Stimulated activated CD4-positive, alpha-beta T cell treated with anti-CD3 and anti-CD28 coated beads, Interleukin-4, amount 100 ng/mL, for 1 hour (primary cell): ENCODE data around the gene TMTC2.
"Not testable (repeated sequence)": the region's sequence is repeated elsewhere in the genome, so short reads cannot be mapped to it uniquely, and the experiment has no call there.

ENCODE experiments used
- DNase-seq: peaks from one replicate; pipeline ENCODE4 v3.0.0-alpha.2; 2020

Gene TMTC2

DNA sequence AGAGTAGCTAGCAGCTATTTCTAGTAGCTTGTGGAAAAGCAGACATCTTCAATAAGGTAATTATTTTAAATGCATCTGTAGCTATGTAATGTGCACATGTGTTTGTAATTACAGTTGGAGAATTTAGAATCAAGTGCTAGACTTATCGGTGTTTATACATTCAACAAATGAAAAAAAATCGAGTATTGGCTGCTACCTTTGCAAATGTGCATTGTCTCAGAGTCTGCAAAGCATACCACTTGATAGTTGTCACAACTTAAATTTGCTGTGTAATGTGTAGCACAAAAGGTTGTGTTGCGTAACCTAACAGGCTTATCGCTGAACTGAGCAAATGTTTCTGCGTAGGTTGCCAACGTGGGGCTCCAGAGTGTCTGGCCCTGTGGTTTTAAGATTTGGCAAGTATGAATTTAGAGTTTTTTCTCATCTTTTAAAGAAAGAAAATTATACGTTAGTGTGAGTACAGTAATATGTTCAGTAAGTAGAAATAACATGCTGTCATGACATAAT, 44.3 kb downstream of the TMTC2 start:
- no peak for DNase-seq

- no peak for DNase-seq
These were observed 53.7 kb downstream of the TMTC2 start for GRCh38 chr12:82740129-82741000.

- DNase-seq, result no peak
These were observed 58.5 kb downstream of the TMTC2 start for GRCh38 chr12:82745063-82745674.

DNA sequence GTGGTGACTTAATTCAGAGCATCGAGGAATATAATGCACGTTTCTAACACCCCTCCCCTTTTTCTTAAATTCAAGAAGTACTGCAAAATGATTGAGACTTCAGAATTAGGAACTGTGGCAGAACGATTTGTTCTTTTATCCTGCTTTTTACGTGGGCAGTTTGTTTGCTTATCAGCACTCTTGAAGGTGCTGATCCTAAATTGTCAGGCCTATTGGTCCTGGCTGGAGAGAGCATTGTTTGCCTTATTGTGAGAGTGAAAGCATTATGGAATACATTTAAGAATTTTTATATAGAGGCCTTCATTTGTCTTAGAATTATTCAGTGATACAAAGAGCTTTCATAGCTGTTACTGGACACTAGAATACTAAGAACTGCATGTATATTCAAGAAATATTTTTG, 59.1 kb downstream of the TMTC2 start:
- no peak for DNase-seq

DNA sequence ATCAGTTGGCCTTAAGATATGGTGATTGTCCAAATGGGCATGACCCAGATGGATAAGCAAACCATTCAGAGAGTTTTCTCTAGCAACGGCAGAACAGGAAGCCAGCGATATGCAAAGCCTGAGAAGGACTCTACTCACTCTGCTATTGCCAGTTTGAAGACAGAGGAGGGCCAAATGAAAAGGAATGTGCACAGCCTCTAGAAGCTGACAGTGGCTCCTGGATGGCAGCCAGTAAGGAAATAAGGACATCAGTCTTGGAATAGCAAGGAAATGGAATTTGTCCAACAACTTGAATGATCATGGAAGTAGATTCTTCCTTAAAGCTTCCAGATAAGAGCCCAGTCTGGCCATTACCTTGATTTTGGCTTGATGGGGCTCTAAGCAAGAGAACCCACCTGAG, 60.0 kb downstream of the TMTC2 start:
- DNase-seq, result no peak

DNA sequence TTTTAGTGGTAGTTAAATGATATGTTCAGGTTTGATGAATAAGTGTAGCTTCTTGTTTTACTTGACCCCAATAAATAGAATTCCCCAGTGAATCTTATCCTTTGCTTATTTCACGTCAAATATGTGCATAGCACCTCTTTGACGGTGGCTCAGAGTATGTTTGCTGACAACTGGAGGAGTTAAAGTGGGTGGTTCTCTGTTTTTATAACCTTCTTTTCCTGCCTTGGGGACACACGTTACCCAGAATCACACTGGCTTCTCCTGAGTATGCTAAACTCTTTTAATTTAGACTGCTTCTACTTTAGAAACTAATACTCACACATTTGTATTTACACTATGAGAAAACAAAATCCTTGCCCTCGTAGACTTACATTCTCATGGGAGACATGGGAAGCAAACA, 62.3 kb downstream of the TMTC2 start:
- DNase-seq, result no peak

- DNase-seq, result no peak
These were observed 68.2 kb downstream of the TMTC2 start for GRCh38 chr12:82754856-82755255.

DNA sequence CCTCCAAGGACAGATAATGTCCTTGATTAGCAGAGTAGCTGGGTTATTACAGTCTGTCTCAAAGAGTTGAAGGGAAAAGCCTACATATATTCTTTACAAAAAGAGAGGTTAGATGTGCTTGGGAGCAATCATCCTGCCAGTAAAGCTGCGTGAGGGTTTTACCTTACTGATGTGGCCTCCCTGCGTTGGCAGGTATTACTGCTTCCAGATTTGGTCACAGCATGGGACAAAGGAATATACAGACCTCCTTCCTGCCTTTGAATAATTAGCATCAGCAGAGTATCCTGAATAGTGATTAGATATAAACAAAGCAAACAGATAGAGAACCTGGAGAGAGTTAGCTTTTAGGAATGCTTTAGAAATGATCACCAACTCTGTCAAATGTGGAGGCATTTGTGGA, 69.6 kb downstream of the TMTC2 start:
- DNase-seq, result no peak

GRCh38 chr12:82757059-82757458, 70.4 kb downstream of the TMTC2 start:
- no peak for DNase-seq

GRCh38 chr12:82757656-82758055, 71.0 kb downstream of the TMTC2 start:
- DNase-seq, result no peak

DNA sequence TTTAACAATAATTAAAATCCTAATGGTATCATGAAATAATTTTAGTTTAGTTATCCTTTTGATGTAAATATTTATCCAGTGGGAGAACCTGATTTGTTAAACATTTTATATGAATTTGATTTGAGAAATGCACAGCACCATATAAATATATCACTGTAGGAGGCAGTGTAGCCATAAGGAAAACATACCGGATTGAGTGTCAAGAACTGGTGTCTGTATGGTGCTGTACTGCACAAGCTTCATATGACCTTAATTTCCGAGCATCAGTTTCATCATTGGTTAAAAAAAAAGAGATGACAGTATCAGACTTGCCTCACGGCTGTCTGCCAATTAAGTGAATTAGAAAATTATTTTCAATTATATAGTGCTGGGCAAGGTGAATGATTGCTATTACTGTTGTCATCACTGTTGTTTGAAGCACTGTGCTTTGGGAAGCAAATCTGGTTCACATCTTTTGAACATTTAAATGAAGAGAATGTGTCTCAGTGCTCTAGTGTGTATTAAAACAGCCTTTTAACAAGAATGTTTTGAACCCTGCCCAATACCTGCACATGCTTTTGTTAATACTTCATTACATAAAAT, 72.1 kb downstream of the TMTC2 start:
- DNase-seq, result no peak

- no peak for DNase-seq
These were observed 73.7 kb downstream of the TMTC2 start for GRCh38 chr12:82760423-82760822.

- DNase-seq, result not testable (repeated sequence)
These were observed 78.5 kb downstream of the TMTC2 start for GRCh38 chr12:82765206-82765605.

GRCh38 chr12:82765971-82766705, 79.4 kb downstream of the TMTC2 start:
- no peak for DNase-seq

GRCh38 chr12:82774666-82775065, 88.0 kb downstream of the TMTC2 start:
- no peak for DNase-seq

DNA sequence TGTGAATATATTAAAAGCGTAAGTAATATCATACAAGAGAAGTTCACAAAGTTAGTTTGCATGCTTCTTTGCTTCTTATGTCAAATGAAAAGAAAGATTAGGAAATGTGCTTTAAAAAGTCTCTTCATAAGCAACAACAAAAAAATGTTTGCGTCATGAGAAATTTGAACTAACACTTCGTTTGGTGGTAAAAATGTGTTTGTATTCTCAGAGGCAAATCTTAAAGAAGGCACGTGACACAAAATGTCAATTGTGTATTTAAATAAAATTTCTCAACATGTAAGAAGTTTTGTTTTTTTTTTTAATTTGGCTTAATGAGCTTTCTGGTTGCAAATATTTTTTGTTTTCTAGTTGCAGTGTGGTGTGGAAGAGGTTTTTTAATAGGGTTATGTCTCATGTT, 93.8 kb downstream of the TMTC2 start:
- DNase-seq, result no peak

GRCh38 chr12:82781309-82781997, 94.7 kb downstream of the TMTC2 start:
- DNase-seq, result no peak

DNA sequence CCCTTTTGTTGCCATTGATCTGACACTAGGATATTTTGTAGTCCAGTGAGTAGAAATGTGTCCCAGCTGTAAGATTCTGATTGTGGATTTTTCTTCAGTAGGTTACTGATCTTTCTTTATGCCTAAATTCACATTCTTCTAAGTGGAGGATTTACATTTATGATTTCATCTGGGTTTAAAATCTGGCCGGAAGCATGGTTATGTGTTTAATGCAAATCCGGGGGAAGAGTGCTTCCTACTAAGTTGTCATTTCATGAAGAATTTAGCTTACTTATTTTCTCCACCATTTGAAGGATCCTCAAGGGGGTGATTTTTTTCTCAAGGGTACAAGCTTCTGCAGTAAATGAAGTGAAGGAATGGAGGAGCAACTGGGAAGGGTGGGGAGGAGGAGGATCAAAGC, 96.7 kb downstream of the TMTC2 start:
- DNase-seq, result no peak

DNA sequence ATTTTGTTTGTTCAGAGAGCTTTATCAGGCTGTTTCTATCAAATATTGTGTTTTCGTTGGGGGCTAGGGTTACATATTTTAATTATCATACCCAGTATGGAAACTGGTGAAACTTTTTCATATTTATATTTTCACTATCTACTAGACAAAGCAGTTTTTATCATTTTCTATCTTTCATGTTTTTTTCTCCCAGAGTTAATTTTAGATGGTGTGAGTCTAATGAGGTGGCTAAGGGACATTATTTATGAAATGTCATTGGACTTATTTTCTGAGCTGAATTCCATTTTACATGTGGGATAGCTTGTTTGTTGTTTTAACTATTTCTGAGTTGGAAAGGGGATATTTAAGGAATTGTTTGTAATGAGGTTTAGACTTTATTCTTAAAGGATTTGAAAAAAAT, 100.3 kb downstream of the TMTC2 start:
- no peak for DNase-seq

- no peak for DNase-seq
These were observed 101.9 kb downstream of the TMTC2 start for GRCh38 chr12:82788594-82788993.

- no peak for DNase-seq
These were observed 103.0 kb downstream of the TMTC2 start for GRCh38 chr12:82789674-82790073.

DNA sequence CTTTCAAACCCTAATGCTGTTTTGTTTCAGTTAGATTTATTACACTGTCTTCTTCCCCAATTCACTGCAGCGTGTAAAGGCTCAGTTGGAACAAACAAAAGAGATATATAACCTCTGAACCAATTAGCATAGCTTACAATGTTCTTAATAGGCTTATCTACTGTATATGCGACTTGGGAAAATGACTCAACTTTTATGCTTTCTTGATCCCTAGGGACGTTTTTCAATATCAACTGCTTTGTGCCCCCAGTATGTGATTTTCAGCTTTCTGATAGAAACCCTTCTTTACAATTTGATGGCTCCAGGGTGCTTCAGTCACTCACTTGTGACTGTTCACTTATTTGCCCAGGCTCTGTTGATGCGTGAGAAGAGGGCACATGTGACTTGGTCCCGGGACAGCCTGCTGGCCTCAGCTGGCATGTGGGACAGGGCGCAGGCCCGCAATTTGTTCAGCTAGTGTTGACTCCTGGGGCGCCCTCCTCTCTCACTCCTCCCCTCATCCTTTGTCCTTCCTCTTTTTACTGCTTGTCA, 107.1 kb downstream of the TMTC2 start:
- DNase-seq, result no peak
